ENCODE data around the gene LRP2. TPM values are rescaled to one million over a fixed set of nuclear protein-coding genes. Genes with fewer than 3 reads are reported as not detected.
"Not testable (repeated sequence)": the region's sequence is repeated elsewhere in the genome, so short reads cannot be mapped to it uniquely, and the experiment has no call there.

Gene LRP2
- total RNA-seq, 1 experiment from 2014 or later, result not detected

DNA sequence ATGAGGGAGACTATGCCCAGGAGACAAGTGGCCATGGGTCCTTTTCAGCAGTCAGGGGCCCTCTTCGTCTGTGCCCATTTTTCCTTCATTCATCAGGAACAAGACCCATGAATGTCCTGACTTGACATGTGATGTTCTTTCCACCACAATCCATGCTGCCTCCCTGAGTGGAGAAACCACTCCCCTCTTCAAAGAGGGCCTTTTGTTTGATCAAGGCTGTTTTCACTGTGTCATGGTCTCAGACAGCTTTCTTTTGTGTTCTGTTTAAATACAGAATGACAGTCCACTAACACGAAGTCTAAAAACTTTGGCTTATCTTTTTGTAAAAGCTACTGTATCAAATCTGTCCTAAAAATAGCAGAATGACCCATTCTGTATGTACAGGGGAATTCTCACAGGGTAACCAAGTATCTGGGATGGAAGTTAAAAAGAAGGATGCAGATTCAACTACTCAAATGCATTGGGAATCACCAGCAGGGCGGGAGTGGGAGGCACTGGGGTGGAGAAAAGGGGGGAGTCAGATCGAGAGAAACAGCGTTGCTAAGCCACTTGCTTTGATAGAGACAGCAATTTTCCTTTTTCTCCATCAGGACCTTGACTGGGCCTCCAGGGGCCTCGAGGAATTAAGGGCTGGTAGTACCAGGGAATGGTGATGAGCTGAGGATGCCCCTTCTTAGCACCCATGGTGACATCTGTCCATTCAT is 13.9 kb downstream of the LRP2 start:
- no peak for DNase-seq (ENCODE audit: low read depth)

DNA sequence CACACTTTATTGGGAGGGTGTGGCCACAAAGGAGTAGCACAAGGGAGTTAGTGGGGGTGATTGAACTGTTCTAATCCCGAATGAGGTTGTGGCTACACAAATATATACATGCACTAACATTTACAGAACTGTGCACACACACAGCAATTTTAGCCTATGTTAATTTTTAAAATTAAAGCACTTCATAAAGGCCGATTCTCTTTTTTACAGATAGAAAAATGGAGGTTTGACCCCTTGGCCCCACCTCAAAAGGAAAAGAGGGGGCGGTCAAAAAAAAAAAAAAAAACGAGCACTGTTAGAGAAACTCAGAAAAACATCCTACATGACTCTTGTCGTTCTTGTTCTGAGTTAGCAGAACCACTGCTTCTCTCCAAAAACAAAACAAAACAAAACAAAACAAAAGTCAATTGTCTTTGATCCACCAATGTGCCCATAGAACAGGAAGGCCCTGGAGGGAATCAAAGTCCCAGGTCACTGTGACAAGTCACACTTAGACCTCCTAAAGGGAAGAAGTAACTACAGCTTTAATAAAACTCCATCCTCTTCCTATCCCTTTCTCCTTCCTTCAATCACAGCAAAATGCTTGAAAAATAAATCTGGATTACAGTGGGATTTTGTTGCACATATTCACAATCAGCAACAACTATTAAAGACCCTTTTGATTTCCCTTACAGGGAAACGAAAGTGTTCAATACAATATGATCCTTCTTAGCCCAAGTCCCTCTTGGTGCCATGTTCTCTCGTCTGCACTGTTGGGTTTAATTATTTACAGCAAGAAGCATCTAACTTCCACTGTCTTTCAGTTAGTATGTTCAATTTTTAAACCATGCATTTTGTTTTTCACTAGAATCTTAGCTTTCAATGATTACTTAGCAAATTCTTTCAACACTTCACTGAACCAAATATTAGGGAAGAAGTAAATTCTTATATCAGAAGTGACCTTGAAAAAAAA is 16.6 kb downstream of the LRP2 start:
- DNase-seq (ENCODE audit: low read depth), result no peak

DNA sequence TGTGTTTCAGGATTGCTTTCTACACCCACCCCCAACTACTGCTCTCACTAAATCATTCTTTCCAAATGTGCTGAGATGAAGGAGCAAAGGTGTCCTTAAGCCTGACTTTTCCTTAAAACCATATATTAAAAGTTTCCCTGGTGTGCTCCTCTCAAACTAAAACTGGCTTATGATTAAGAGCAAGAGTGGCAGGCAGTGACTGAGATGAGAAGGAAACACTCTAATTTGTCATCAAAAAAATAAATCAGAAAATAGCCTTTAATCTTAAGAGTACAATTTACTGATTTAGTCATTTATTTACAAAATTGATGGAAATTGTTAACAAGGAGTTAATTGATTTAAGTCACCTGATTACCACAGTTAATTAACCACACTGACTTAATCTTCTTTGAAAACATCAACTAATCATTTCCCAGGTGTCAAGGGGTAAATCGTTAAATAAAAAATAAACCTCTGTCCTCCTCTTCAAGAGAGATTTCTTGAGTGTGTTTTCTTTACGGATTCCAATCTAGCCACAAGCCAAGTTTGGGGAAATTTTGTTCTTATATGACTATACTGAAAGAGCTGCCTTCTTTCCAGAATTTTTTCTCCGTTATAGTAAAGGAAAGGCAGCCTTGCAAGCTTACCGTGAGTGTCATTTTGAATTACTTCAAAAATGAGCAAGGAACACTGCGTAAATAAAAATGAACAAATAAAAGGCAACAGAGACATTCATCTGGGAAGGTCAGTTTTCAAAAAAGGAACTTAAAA is 17.4 kb downstream of the LRP2 start:
- DNase-seq (ENCODE audit: low read depth), result no peak

DNA sequence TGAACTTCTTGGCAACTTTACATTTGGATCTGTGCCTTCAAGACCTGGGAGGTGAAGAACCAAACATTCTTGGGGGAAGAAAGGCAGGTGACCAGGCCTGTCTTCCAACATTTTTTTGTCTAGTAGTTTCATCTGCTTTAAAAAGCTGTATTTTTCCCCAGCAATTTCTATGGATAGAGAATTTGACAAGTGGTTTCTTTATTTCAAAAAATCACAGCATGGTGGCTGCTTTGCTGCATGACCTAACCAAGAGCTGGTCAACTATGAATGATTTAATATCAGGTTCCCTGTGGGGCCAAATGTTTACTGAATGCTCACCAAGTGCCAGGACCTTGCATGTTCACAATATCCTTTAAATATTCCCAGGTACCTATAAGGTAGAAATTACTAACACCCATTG is 19.1 kb downstream of the LRP2 start:
- DNase-seq (ENCODE audit: low read depth), result no peak

DNA sequence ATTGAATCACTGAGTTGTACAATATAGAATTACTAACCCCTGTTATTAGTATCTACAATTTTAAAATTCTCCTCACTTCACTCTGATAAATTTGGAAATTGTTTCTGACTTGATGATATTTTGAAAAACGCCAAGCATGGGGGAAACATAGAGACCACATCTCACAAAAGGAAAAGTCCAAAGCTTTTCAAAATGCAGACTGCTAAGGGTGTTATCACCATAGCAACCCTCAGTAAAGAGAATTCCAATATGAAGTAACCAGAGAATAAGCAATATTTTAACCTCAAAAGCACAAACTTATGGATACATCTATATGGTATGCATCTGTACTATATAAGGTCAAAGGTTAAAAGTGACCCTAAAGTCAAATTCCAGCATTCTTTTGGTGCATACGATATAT is 22.7 kb downstream of the LRP2 start:
- no peak for DNase-seq (ENCODE audit: low read depth)

DNA sequence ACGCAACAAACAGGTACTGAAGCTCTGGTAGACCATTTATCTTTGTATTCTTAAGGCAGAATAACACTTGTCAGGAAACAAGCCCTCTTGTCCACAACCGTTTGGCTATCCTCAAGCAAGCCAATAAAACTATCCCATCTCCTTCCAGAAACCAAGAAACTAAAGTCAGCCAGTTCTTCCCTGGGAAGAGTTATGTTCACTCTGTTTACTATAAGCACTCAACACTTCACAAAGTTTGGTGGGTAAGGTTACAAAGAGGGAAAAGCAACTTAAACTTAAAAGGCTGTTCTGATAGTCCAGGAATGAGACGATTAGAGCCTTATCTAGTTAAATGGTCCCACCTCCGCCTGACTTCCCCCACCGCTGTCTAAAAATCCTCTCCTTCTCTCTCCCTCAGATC is 25.6 kb downstream of the LRP2 start:
- no peak for DNase-seq (ENCODE audit: low read depth)

DNA sequence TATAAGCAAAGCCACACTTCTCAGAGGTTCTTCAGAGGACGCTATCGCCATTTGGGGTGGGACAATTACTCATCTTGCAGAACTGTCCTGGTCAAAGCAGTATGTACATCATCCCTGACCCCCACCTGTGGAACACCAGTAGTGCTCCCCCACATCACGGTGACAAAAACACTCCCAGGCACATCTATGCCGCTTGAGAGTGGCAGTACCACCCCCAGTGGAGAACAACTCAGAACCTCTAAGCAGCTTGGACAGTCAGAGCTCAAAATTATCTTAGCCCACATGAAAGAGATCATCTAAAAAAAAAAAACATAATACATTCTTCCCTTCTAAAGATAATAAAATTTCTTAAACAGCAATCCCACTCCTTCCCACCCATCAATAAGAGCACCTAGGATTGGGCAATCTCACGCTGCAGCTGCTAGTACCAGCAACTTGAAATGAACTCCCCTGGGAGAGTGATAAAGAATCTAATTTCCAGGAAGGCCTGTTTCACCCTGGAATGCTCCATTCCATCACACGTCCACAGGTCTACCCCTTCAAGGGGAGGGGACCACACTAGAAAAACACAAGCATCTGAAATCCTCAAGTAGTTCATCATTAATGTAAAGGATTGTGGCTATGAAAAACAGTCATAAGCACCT is 31.7 kb downstream of the LRP2 start:
- DNase-seq (ENCODE audit: low read depth), result no peak

DNA sequence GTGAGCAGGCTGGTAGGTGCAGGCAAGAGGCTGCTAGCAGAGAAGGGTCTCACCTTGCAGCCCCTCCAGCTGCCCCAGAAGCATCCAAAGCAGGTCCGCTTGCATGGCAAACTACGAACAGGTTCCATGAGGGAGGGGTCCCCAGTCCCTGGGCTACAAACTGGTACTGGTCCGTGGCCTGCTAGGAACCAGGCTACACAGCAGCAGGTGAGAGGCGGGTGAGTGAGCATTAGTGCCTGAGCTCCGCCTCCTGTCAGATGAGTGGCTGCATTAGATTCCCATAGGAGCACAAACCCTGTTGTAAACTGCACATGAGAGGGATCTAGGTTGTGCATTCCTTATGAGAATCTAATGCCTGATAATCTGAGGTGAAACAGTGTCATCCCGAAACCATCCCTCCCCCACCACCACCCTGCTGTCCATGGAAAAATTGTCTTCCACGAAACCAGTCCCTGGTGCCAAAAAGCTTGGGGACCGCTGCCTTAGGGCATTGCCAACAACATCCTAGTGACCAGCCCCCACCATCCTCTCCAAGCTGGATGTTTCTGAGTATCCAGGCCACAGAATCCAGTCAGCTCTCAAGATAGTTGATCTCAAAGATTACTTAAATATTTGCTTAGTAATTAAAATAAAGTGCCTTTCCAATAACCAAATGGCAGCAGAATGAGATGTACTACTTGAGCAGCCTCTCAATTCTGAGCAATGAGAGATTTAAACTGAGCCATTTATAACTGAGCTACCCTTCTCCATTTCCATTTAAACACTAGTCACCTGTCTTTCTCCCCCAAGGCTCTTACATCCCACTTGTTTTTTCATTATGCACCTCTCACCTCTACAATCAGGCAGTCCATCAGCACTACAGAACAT is 32.4 kb downstream of the LRP2 start:
- DNase-seq (ENCODE audit: low read depth), result no peak

DNA sequence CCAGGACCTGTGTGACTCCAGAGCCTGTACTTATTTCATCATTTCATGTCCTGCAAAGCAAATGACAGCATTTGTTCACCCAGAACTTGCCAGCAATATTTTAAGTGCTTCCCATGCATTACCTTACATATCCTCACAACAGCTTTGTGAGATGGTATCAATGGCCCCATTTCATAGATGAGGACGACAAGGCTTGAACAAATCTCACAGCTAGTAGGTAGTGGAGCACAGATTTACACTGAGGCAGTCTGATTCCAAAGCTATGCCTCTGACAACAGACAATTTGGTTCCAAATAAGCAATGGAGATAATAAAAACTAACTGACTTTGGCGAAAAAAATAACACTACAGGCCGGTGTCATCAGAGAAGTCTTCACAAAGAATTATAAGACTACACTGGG is 33.5 kb downstream of the LRP2 start:
- DNase-seq (ENCODE audit: low read depth), result no peak

DNA sequence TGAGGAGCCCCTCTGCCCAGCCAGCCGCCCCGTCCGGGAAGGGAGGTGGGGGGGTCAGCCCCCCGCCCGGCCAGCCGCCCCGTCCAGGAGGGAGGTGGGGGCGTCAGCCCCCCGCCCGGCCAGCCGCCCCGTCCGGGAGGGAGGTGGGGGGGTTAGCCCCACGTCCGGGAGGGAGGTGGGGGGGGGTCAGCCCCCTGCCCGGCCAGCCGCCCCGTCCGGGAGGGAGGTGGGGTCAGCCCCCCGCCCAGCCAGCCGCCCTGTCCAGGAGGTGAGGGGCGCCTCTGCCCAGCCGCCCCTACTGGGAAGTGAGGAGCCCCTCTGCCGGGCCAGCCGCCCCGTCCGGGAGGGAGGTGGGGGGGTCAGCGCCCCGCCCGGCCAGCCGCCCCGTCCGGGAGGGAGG is 34.5 kb downstream of the LRP2 start:
- DNase-seq (ENCODE audit: low read depth), result not testable (repeated sequence)

DNA sequence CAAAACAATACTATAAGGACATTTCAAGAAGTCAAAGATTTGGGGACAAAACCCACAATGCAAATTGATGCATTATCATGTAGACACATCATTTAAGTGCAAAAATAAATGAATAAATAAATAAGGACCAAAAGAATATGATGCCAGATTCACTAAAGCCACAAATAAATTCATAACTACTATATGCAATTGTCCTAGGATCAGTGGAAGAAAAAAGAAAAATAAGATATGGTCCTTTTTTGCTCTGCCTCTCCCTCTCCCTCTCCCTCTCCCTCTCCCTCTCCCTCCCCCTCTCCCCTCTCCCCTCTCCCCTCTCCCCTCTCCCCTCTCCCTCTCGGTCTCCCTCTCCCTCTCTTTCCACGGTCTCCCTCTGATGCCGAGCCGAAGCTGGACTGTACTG is 36.4 kb downstream of the LRP2 start:
- not testable (repeated sequence) for DNase-seq (ENCODE audit: low read depth)

DNA sequence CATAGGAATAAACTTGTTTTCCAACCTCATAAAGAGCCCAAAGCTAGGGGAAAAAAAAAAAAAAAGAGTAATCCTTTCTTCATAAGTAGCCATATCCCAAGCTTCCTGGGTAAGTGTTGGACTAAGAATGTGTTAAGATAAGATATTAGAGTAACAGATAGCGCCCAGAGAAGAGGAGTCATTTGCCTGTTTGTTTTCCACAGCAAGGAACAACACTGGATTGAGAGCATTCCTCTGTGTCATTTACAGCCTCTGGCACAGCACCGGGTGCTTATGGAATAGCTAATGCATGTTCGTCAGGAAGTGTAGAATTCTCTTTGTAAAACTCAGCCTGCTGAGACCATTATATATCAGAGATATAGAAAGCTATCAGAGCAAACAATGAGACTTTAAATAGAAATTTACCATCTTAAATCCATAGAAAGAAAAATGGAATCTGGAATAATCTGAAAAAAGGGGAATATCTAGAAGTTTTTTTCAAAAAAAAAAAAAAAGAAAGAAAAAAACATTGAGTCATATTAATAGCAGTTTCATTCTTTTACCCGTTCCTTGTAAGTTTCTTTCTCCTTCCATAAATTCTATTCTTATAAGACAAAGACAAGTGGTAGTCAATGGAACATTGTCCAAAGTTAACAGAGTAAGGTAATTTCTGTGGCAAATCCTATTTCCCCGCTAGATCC is 37.6 kb downstream of the LRP2 start:
- no peak for DNase-seq (ENCODE audit: low read depth)

DNA sequence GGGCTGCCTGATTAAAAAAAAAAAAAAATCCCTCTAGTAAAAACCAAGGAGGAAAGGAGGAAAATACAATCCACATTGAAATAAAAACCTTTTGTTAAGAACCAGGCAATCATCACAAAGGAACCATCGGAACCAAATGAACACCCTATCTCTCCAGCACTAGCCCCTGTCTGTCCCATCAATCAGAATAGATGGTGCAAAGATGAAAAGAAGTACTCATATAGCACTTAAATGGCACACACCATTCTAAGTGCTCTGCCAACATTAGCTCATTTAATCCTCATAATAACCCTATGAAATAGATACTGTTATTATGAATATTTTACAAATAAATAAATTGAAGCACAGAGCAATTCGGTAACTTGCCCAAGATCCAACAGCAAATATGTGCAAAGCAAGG is 38.5 kb downstream of the LRP2 start:
- DNase-seq (ENCODE audit: low read depth), result no peak

DNA sequence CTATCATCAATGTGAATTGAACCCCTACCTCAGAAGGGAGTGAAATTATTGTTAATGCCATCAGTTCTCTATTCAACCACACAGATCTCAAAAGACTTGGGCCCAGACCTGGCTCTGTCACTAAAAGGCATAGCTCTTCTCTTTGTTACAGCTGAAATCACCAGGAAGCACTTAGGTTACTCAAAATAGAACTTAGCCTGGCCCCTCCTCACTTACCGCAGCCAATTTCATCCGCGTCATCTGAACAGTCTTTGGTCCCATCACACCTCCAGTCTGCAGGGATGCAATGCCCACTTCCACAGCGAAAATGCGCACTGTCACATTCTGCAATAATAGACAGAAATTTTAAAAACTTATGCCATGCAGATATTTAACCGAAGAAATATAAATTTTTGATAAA is 41.8 kb downstream of the LRP2 start:
- no peak for DNase-seq (ENCODE audit: low read depth)

DNA sequence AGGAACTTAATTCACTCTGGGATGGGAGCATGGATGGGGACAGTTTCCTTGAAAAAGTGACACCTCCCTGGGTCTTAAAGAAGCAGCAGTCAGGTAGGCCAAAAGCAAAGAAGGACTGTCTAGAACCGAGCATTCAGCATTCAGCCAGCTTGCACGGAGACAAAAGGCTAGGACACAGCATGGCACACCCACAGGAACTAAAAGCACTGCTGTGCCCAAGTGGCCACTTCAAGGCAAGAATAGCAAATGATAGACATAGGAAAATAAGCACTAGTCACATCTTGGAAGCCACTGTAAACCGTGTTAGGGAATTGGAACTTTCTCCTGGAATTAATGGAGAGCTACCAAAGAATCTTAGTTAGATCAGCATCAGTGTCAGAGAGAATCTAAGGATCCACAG is 47.0 kb downstream of the LRP2 start:
- no peak for DNase-seq (ENCODE audit: low read depth)

DNA sequence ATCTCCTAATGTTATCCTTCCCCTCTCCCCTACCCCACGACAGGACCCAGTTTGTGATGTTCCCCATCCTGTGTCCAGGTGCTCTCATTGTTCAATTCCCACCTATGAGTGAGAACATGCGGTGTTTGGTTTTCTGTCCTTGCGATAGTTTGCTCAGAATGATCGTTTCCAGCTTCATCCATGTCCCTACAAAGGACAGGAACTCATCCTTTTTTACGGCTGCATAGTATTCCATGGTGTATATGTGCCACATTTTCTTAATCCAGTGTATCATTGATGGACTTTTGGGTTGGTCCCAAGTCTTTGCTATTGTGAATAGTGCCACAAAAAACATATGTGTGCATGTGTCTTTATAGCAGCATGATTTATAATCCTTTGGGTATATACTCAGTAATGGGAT is 54.0 kb downstream of the LRP2 start:
- not testable (repeated sequence) for DNase-seq (ENCODE audit: low read depth)

DNA sequence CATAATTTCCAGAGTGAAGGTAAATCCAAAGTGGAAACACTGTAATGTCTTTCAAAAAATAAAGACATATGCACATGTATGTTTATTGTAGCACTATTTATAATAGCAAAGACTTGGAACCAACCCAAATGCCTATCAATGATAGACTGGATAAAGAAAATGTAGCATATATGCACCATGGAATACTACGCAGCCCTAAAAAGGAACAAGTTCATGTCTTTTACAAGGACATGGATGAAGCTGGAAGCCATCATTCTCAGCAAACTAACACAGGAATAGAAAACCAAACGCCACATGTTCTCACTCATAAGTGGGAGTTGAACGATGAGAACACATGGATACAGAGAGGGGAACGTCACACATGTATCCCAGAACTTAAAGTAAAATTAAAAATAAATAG is 57.6 kb downstream of the LRP2 start:
- DNase-seq (ENCODE audit: low read depth), result not testable (repeated sequence)

DNA sequence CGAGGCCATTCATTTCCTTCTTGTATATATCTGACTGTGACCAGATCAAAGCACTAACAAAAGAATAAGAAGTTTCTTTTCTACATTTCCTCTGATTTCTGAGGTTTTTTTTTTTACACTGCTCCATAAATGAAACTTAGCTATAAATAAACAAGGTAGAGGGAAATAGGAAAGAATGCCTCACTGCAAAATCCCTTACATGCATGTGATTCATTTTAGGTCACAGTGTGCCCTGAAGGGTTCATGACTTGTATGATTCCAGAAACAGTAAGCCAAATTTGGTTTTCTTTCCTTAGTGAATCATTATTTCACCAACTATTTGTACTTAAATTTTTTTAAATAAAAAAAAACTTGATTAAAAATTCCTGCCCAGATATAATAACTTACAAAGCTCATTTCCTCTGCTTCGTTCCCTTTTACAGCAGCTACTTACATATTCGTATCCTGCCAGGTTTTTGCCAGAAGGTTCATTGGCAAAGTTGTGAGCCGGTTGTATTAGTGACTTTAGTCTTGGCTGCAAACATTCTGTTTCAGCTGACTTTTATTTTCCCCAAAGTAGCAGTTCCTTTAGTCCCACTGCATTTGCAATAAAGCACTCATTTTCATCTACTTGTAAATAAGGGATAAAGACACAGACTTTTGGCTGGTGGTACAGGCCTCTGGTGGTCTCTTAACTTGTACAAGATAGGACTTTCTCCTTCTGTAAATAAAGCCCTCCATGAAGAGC is 58.6 kb downstream of the LRP2 start:
- peak; percentile 21 for DNase-seq (ENCODE audit: low read depth)

DNA sequence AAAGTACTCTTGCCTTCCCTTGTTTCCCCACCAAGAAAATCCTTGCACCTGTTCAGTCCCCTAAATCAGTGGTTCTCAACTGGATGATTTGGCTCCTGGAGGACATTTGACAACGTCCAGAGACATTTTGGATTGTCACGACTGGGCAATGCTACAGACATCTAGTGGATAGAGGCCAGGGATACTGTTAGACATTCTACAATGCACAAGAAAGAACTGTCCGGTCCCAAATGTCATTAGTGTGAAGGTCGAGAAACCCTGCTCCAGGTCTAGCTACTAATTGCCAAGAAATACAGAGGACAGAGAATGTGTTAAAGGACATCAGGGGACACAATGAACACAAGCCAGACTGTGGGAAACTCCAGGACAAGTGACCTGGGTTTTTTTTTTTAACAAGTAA is 60.0 kb downstream of the LRP2 start:
- no peak for DNase-seq (ENCODE audit: low read depth)

Data from M059J (cell line).